H1 (cell line): ENCODE data around the gene FXYD3. TPM values are rescaled to one million over a fixed set of nuclear protein-coding genes. Genes with fewer than 3 reads are reported as not detected.

Source experiments
- CTCF ChIA-PET: fragments of 300-600 bp; sonication (Branson Sonifier 250); formaldehyde crosslinking; loops from one replicate; lab custom pipeline; 2021; ENCODE audit not compliant: partially characterized antibody; lab: Charles Lee
- POLR2A ChIA-PET: fragments of 300-600 bp; sonication (Branson Sonifier 250); formaldehyde crosslinking; loops from one replicate; lab custom pipeline; 2021; ENCODE audit warnings: inconsistent platforms; ENCODE audit not compliant: partially characterized antibody; lab: Charles Lee
- DNase-seq, 2 experiments: peaks; one replicate each; pipeline versions ENCODE4 v3.0.0 to v3.0.0-alpha.2; 2010 to 2022; ENCODE audit warnings: low spot score in 2 of 2, low read depth in 1 of 2, mixed read lengths in 1 of 2
- FAIRE-seq: peaks from 2 replicates; lab custom pipeline; 2011; peaks lifted over from hg19 to GRCh38; lab: Jason Lieb, UNC
- H2AFZ ChIP-seq: 2 replicates; pipeline ENCODE4 v1.8.1; 2012; ENCODE audit warnings: low read length, inconsistent platforms
- H2AK5ac ChIP-seq: 2 replicates; pipeline ENCODE4 v1.6.1; 2013; ENCODE audit warnings: low read depth, low read length
- H2BK120ac ChIP-seq: replicated peaks from 2 replicates; pipeline ENCODE3; 2013; ENCODE audit warnings: low read depth, low read length, inconsistent platforms
- H2BK12ac ChIP-seq: 2 replicates; pipeline ENCODE4 v1.6.1; 2013; ENCODE audit warnings: low read depth, low read length
- H2BK15ac ChIP-seq: 2 replicates; pipeline ENCODE4 v1.6.1; 2013; ENCODE audit warnings: low read length
- H2BK20ac ChIP-seq: 2 replicates; pipeline ENCODE4 v1.6.1; 2013; ENCODE audit warnings: low read length
- H2BK5ac ChIP-seq: 2 replicates; pipeline ENCODE4 v1.6.1; 2013; ENCODE audit warnings: low read depth, low read length
- H3K14ac ChIP-seq: 2 replicates; pipeline ENCODE4 v1.6.1; 2013; ENCODE audit warnings: inconsistent platforms; ENCODE audit not compliant: insufficient read length
- H3K18ac ChIP-seq: 2 replicates; pipeline ENCODE4 v1.6.1; 2013; ENCODE audit warnings: low read length; ENCODE audit errors: extremely low read depth
- H3K23ac ChIP-seq: 2 replicates; pipeline ENCODE4 v1.6.1; 2013; ENCODE audit warnings: inconsistent platforms; ENCODE audit not compliant: insufficient read length
- H3K23me2 ChIP-seq: 2 replicates; pipeline ENCODE4 v1.6.1; 2013; ENCODE audit warnings: low read depth, low read length
- H3K27ac ChIP-seq: 2 replicates; pipeline ENCODE4 v1.6.1; 2011; ENCODE audit warnings: low read depth, low read length, inconsistent platforms
- H3K27me3 ChIP-seq, 4 experiments: replicated peaks in 1 of 4; 1 replicate in 1 of 4; 2 replicates in 3 of 4; pipeline versions ENCODE4 v1.6.1 to v1.8.1; 2011 to 2013; ENCODE audit warnings: low read length in 3 of 4, mild to moderate bottlenecking in 3 of 4, inconsistent platforms in 2 of 4, mixed read lengths in 2 of 4, moderate library complexity in 1 of 4; ENCODE audit not compliant: control insufficient read depth in 3 of 4, insufficient read depth in 3 of 4; ENCODE audit errors: extremely low read depth in 1 of 4
- H3K36me3 ChIP-seq, 4 experiments: 2 replicates each; pipeline versions ENCODE4 v1.6.1 to v1.8.1; 2011 to 2013; ENCODE audit warnings: mild to moderate bottlenecking in 4 of 4, low read length in 3 of 4, moderate library complexity in 2 of 4, control low read depth in 1 of 4, inconsistent platforms in 1 of 4; ENCODE audit not compliant: insufficient read depth in 4 of 4, control insufficient read depth in 2 of 4
- H3K4ac ChIP-seq: replicated peaks from 2 replicates; pipeline ENCODE3; 2013; ENCODE audit warnings: low read length, low read depth, mixed read lengths, inconsistent platforms; ENCODE audit not compliant: insufficient read length
- H3K4me1 ChIP-seq, 4 experiments: replicated peaks in 1 of 4; 1 replicate in 1 of 4; 2 replicates in 3 of 4; pipeline versions ENCODE4 v1.6.1 to v1.8.1; 2011 to 2013; ENCODE audit warnings: low read length in 3 of 4, inconsistent platforms in 2 of 4, mixed read lengths in 1 of 4; ENCODE audit not compliant: insufficient read depth in 4 of 4, control insufficient read depth in 3 of 4
- H3K4me2 ChIP-seq, 2 experiments: 2 replicates each; pipeline versions ENCODE4 v1.6.1 to v1.8.1; 2011 to 2013; ENCODE audit warnings: low read depth in 2 of 2, low read length in 2 of 2, control low read depth in 1 of 2, inconsistent platforms in 1 of 2, mild to moderate bottlenecking in 1 of 2; ENCODE audit not compliant: insufficient read depth in 1 of 2
- H3K4me3 ChIP-seq, 4 experiments: fragments of 200-600, 300-600 bp in 1 of 4; sonication (generic), shearing (Covaris generic), sonication (Bioruptor Twin) in 1 of 4; 2 replicates each; pipeline versions ENCODE4 v1.5.1 to v1.8.1; 2011 to 2016; ENCODE audit warnings: low read length in 4 of 4, low read depth in 3 of 4, control low read depth in 2 of 4, inconsistent platforms in 2 of 4, mild to moderate bottlenecking in 2 of 4, mixed read lengths in 1 of 4, moderate library complexity in 1 of 4; ENCODE audit not compliant: insufficient read depth in 2 of 4; ENCODE audit errors: extremely low read depth in 1 of 4
- H3K56ac ChIP-seq: replicated peaks from 2 replicates; pipeline ENCODE3; 2013; ENCODE audit warnings: low read depth, mild to moderate bottlenecking, mixed read lengths, low read length, inconsistent platforms; ENCODE audit not compliant: insufficient read length
- H3K79me1 ChIP-seq: 2 replicates; pipeline ENCODE4 v1.6.1; 2013; ENCODE audit warnings: low read depth, low read length, control low read depth
- H3K79me2 ChIP-seq, 2 experiments: 2 replicates each; pipeline versions ENCODE4 v1.6.1 to v1.8.1; 2012 to 2013; ENCODE audit warnings: low read length in 2 of 2, mild to moderate bottlenecking in 2 of 2, inconsistent platforms in 1 of 2; ENCODE audit not compliant: insufficient read depth in 2 of 2, control insufficient read depth in 1 of 2
- H3K9ac ChIP-seq, 4 experiments: replicated peaks in 1 of 4; 1 replicate in 1 of 4; 2 replicates in 3 of 4; pipeline versions ENCODE4 v1.6.1 to v1.8.1; 2011 to 2013; ENCODE audit warnings: low read depth in 3 of 4, low read length in 3 of 4, control low read depth in 2 of 4, mild to moderate bottlenecking in 2 of 4, moderate library complexity in 2 of 4, inconsistent platforms in 1 of 4; ENCODE audit errors: extremely low read depth in 1 of 4
- H3K9me3 ChIP-seq, 2 experiments: 2 replicates each; pipeline versions ENCODE4 v1.6.1 to v1.8.1; 2012 to 2013; ENCODE audit warnings: mild to moderate bottlenecking in 2 of 2, moderate library complexity in 2 of 2, control low read depth in 1 of 2, inconsistent platforms in 1 of 2, low read depth in 1 of 2, low read length in 1 of 2, mixed read lengths in 1 of 2; ENCODE audit not compliant: insufficient read depth in 2 of 2
- H4K20me1 ChIP-seq, 2 experiments: replicated peaks in 1 of 2; 2 replicates each; pipeline versions ENCODE3 to v1.8.1; 2011 to 2013; ENCODE audit warnings: inconsistent platforms in 2 of 2, low read length in 2 of 2, mild to moderate bottlenecking in 1 of 2; ENCODE audit not compliant: insufficient read depth in 2 of 2, control insufficient read depth in 1 of 2
- H4K5ac ChIP-seq: 2 replicates; pipeline ENCODE4 v1.6.1; 2013; ENCODE audit warnings: low read length, low read depth, mixed read lengths, inconsistent platforms; ENCODE audit not compliant: insufficient read length
- H4K8ac ChIP-seq: 2 replicates; pipeline ENCODE4 v1.8.0; 2013; ENCODE audit warnings: mild to moderate bottlenecking, moderate library complexity, low read length, inconsistent platforms; ENCODE audit not compliant: insufficient read depth; ENCODE audit errors: extremely low read depth
- H4K91ac ChIP-seq: replicated peaks from 2 replicates; pipeline ENCODE3; 2013; ENCODE audit warnings: low read length, mixed read lengths, inconsistent platforms; ENCODE audit not compliant: insufficient read length
- BCL11A ChIP-seq, 2 experiments: IDR thresholded peaks; one replicate each; pipeline ENCODE4 v1.6.1; 2011; ENCODE audit warnings: low read depth in 2 of 2, low read length in 2 of 2, mild to moderate bottlenecking in 2 of 2
- CTBP2 ChIP-seq: IDR thresholded peaks from 2 replicates; pipeline ENCODE4 v1.7.0; 2011; ENCODE audit warnings: borderline replicate concordance, mild to moderate bottlenecking, moderate library complexity, mixed read lengths, low read length; ENCODE audit not compliant: insufficient read depth, insufficient read length
- JUND ChIP-seq: IDR thresholded peaks from 2 replicates; pipeline ENCODE4 v1.6.1; 2011; ENCODE audit warnings: mild to moderate bottlenecking, improper control_type of control experiment, low read length
- KDM4A ChIP-seq: IDR thresholded peaks from one replicate; pipeline ENCODE4 v1.7.1; 2012; ENCODE audit warnings: low read depth, mild to moderate bottlenecking, moderate library complexity, low read length, inconsistent platforms; ENCODE audit not compliant: severe bottlenecking
- RBBP5 ChIP-seq: IDR thresholded peaks from 2 replicates; pipeline ENCODE4 v1.7.1; 2012; ENCODE audit warnings: low read depth, mild to moderate bottlenecking, inconsistent platforms, low read length, moderate library complexity, borderline replicate concordance
- SUZ12 ChIP-seq: fragments of 200-600 bp; sonication (generic); IDR thresholded peaks from 2 replicates; pipeline ENCODE4 v1.6.1; 2012; ENCODE audit warnings: mild to moderate bottlenecking, inconsistent platforms, low read length, moderate library complexity, mixed read lengths
- TBP ChIP-seq: IDR thresholded peaks from 2 replicates; pipeline ENCODE4 v1.6.1; 2011; ENCODE audit warnings: low read depth, low read length, improper control_type of control experiment
- WGBS, 2 experiments: shearing (Covaris generic) in 1 of 2; methylation state at CpG; one replicate each; pipeline versions ENCODE4 v1.1.6 to v1.1.7; 2013 to 2015; ENCODE audit warnings: low lambda C conversion rate in 2 of 2, mixed read lengths in 2 of 2, inconsistent platforms in 1 of 2, low coverage in 1 of 2, missing lambda C conversion rate in 1 of 2; ENCODE audit not compliant: insufficient replicate concordance in 2 of 2, insufficient coverage in 1 of 2, insufficient read length in 1 of 2; ENCODE audit errors: extremely low coverage in 1 of 2, missing lambda C conversion rate in 1 of 2; 5-methylcytosine and 5-hydroxymethylcytosine counted together
- polyA plus RNA-seq, 7 experiments: library from polyadenylated mRNA; depleted of rRNA in 3 of 7; stranded (reverse) in 5 of 7; unstranded in 2 of 7; fragments of >200 nt in 5 of 7; fragments of 200-250 nt in 2 of 7; gene quantifications; 1 replicate in 5 of 7; 2 replicates in 1 of 7; 4 replicates in 1 of 7; pipeline versions ENCODE4 v1.2.1 to v1.2.3, GENCODE V29; 2011 to 2013; ENCODE audit warnings: missing spikeins in 2 of 7, mixed read lengths in 2 of 7
- total RNA-seq: library from RNA; stranded (reverse); fragmentation: NEBNext Ultra II Directional; extraction: Animal tissue kit (Norgen Biotek cat#: 25700); gene quantifications from 2 replicates; pipeline ENCODE4 v1.2.1, GENCODE V29; 2021

Gene FXYD3
- total and polyA plus RNA-seq, 2 of the 8 experiments (the other 6 are each of a cell fraction or from before 2014, with no cell fraction given), result 0.33 TPM; not detected in 1

GRCh38 chr19:35165200-35166058 is 49.8 kb downstream of the FXYD3 start:
- H3K18ac ChIP-seq, result no peak overlapping the region
- H3K27me3 ChIP-seq, result no peaks in the 10 kb centered on the region
- peaks cover 8 to 62% (median 37%) of the 10 kb centered on the region in 4 experiments; a peak in 7 of 8 replicates for H3K36me3 ChIP-seq
- H2BK20ac ChIP-seq, result no peak overlapping the region
- CTCF ChIA-PET, result interaction anchor here (1.6 kb wide), 1 partner anchor 39 kb away, joined by 3 read pairs; no protein-coding TSS in a partner anchor
- H3K4ac ChIP-seq, result no peak overlapping the region
- no peak overlapping the region for H2AK5ac ChIP-seq
- H2BK12ac ChIP-seq, result no peak overlapping the region
- H4K8ac ChIP-seq, result no peak overlapping the region
- no peak overlapping the region for H2BK5ac ChIP-seq
- H4K20me1 ChIP-seq, result peaks cover 0 to 3% of the 10 kb centered on the region in 2 experiments
- no peak overlapping the region for H3K23ac ChIP-seq
- H3K4me1 ChIP-seq, result no peaks in the 10 kb centered on the region
- DNase-seq (no peak), FAIRE-seq (no peak)
- no peak for TF ChIP-seq RBBP5
- TF ChIP-seq BCL11A (IDR thresholded peaks at IDR 0.05; ENCODE audit: low read depth in 2 of 2, low read length in 2 of 2), result no peak
- TF ChIP-seq JUND, result no peak
- no peak for TF ChIP-seq SUZ12
- no peak for TF ChIP-seq CTBP2
- no peak for TF ChIP-seq TBP
- no peak for TF ChIP-seq KDM4A
- no peaks in the 10 kb centered on the region for H3K79me2 ChIP-seq
- WGBS, 2 experiments, result 66% methylated on average over 5 of the region's 5 CpGs; no CpG with 5 or more reads in 1 of the 2 experiments
- H2BK120ac ChIP-seq, result no peak overlapping the region
- H3K9ac ChIP-seq, result no peak overlapping the region
- no peak overlapping the region for H2BK15ac ChIP-seq
- H3K56ac ChIP-seq, result no peak overlapping the region
- no peak overlapping the region for H4K91ac ChIP-seq
- H3K14ac ChIP-seq, result no peak overlapping the region
- H3K79me1 ChIP-seq, result no peaks in the 10 kb centered on the region; the same call in 1 of the 2 replicates
- POLR2A ChIA-PET, result interaction anchor here (1.5 kb wide), 1 partner anchor 8 kb away, joined by 3 read pairs; no protein-coding TSS in a partner anchor
- 0 out of 4 replicates have a peak, but pooled peaks cover 0 to 2% of the 10 kb centered on the region in 2 experiments for H3K9me3 ChIP-seq
- H3K23me2 ChIP-seq, result no peaks in the 10 kb centered on the region
- H3K4me3 ChIP-seq, result no peak overlapping the region
- no peak overlapping the region for H2AFZ ChIP-seq
- no peak overlapping the region for H4K5ac ChIP-seq
- no peak overlapping the region for H3K4me2 ChIP-seq
- H3K27ac ChIP-seq, result no peak overlapping the region
